ENCODE measurements around the gene ADK. TPM values are rescaled to one million over a fixed set of nuclear protein-coding genes. Genes with fewer than 3 reads are reported as not detected.

Gene ADK
- total RNA-seq, 2 donors from 2014 or later = 14.4 to 24.3 TPM

DNA sequence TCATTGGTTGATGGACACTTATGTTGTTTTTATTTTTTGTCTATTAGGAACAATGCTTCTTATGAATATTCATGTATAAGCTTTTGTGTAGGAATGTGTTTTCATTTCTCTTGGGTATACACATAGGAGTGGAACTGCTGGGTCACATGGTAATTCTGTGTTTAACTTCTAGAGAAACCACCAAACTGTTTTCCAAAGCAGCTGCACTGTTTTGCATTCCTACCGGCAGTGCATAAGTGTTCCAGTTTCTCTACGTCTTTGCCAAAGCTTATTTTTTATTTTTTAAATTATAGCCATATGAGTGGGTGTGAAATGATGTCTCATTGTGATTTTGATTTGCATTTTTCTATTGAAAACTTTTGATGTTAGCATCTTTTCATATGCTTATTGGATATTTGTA, 51.3 kb downstream of the ADK start:
- Histone ChIP-seq H3K27me3 (replicated peaks; ENCODE audit: insufficient read depth) (no peaks in the 10 kb centered on the region), H3K36me3 (no peaks in the 10 kb centered on the region), H3K4me3 (no peak overlapping the region), H3K4me1 (ENCODE audit: control insufficient read depth in 1 of 2, low read depth in 2 of 2) (no peaks in the 10 kb centered on the region), H3K27ac (no peak overlapping the region), H3K9me3 (no peaks in the 10 kb centered on the region)
- DNase-seq (ENCODE audit: low spot score) (no peak), ATAC-seq (ENCODE audit: insufficient number of reproducible peaks, low FRiP score, low read depth) (no peak)
- TF ChIP-seq, protein P1, sequence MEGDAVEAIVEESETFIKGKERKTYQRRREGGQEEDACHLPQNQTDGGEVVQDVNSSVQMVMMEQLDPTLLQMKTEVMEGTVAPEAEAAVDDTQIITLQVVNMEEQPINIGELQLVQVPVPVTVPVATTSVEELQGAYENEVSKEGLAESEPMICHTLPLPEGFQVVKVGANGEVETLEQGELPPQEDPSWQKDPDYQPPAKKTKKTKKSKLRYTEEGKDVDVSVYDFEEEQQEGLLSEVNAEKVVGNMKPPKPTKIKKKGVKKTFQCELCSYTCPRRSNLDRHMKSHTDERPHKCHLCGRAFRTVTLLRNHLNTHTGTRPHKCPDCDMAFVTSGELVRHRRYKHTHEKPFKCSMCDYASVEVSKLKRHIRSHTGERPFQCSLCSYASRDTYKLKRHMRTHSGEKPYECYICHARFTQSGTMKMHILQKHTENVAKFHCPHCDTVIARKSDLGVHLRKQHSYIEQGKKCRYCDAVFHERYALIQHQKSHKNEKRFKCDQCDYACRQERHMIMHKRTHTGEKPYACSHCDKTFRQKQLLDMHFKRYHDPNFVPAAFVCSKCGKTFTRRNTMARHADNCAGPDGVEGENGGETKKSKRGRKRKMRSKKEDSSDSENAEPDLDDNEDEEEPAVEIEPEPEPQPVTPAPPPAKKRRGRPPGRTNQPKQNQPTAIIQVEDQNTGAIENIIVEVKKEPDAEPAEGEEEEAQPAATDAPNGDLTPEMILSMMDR (IDR thresholded peaks at IDR 0.05) = no peak

DNA sequence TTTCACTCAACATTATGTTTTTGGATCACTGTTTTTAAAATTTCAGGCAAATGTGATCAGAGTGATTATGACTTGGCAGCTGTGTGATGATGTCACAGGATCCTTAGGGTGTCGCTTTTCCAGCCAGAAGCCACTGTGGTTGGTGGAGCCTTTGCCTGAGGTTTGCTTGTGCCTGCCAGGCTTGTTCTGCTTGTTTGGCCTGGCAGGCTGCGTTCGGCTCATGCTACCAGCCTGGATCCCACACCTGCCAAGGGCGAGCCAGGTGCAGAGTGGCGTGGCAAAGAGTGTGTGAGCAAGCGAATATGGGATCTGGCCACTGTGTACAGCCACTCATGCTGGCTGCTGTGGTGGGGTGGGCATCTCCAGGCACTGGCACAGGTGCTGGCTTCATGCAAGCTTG, 55.7 kb downstream of the ADK start:
- Histone ChIP-seq H3K27me3 (replicated peaks; ENCODE audit: insufficient read depth) (no peaks in the 10 kb centered on the region), H3K36me3 (no peaks in the 10 kb centered on the region), H3K27ac (no peak overlapping the region), H3K4me1 (ENCODE audit: control insufficient read depth in 1 of 2, low read depth in 2 of 2) (no peaks in the 10 kb centered on the region), H3K4me3 (no peak overlapping the region), H3K9me3 (no peaks in the 10 kb centered on the region)
- ATAC-seq (ENCODE audit: insufficient number of reproducible peaks, low FRiP score, low read depth) = no peak
- DNase-seq (ENCODE audit: low spot score) = no peak
- TF ChIP-seq, protein P1 (IDR thresholded peaks at IDR 0.05) = no peak

DNA sequence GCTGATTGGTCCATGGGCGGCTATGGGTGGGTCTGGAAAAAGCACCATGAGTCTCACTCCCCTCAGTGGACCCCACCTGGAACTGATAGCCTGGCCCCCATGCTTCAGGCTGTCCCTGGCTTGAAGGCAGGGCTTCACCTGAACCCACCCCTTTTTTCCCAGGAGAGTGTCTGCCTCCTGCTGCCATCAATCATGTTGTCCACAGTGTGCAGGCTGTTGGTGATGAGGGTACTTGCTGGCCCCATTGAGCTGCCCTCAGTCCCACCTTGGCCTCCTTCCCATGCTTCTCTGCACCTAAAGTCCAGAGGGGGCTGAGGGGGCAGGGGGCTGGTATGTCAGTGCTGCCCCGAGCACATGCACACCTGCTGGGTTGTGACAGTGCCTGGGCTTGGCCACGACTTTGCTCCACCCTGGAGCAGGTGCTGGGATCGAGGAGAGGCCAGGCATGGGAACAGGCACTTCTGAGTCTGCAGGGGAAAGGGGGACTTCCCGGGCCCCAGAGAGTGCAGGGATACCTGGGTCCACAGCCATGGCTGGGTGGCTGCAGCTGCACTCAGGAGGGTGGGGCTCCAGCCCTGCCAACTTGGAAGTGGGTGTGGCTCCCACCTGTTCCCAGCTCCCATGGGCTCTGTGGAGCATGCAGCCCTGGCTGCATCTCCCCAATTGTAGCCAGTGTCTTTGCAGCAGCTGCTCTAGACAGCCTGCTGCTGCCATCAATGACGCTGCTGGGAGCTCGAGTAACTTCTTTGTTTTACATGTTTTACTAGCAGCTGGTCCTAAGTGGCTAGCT, 56.9 kb downstream of the ADK start:
- TF ChIP-seq, protein P1 (IDR thresholded peaks at IDR 0.05) = no peak

DNA sequence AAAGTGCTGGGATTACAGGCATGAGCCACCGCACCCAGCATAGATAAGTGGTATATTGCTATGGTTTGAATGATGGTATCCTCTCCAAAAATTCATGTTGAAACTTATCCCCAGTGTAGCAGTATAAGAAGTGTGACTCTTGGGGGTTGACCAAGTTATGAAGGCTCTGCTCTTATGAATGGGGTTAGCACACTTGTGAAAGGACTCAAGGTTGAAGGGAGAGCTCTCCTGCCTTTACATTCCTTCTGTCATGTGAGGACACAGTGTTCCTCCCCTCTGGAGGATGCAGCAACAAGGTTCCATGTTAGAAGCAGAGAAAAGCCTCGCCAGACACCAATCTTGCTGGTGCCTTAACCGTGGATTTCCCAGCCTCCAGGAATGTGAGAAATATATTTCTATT, 58.0 kb downstream of the ADK start:
- Histone ChIP-seq H3K4me1 (ENCODE audit: control insufficient read depth in 1 of 2, low read depth in 2 of 2) (no peaks in the 10 kb centered on the region), H3K27me3 (replicated peaks; ENCODE audit: insufficient read depth) (no peaks in the 10 kb centered on the region), H3K36me3 (no peaks in the 10 kb centered on the region), H3K4me3 (no peak overlapping the region), H3K27ac (no peak overlapping the region), H3K9me3 (no peaks in the 10 kb centered on the region)
- DNase-seq (ENCODE audit: low spot score) (no peak), ATAC-seq (ENCODE audit: insufficient number of reproducible peaks, low FRiP score, low read depth) (no peak)
- TF ChIP-seq, protein P1 (IDR thresholded peaks at IDR 0.05) = no peak

More for the DNA sequence above, 56.9 kb downstream of the ADK start:
- ATAC-seq (ENCODE audit: insufficient number of reproducible peaks, low FRiP score, low read depth) (no peak), DNase-seq (ENCODE audit: low spot score) (no peak)
- Histone ChIP-seq H3K4me3 (no peak overlapping the region), H3K27ac (no peak overlapping the region), H3K9me3 (no peaks in the 10 kb centered on the region), H3K4me1 (ENCODE audit: control insufficient read depth in 1 of 2, low read depth in 2 of 2) (no peaks in the 10 kb centered on the region), H3K27me3 (replicated peaks; ENCODE audit: insufficient read depth) (no peaks in the 10 kb centered on the region), H3K36me3 (no peaks in the 10 kb centered on the region)

DNA sequence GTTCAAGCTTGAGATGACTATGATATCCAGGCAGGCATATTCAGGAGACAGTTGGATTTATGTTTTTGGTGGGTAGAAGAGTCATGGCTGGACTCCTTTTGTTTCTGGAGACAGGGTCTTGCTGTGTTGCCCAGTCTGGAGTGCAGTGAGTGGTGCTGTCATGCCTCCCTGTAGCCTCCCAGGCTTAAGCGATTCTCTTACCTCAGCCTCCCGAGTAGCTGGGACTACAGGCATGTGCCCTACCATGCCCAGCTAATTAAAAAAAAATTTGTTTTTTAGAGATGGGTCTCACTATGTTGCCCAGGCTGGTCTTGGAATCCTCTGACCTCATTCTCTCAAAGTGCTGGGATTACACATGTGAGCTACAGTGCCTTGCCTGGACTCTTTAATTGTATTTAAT, 62.0 kb downstream of the ADK start:
- Histone ChIP-seq H3K27me3 (replicated peaks; ENCODE audit: insufficient read depth) (no peaks in the 10 kb centered on the region), H3K9me3 (no peaks in the 10 kb centered on the region), H3K4me1 (ENCODE audit: control insufficient read depth in 1 of 2, low read depth in 2 of 2) (no peaks in the 10 kb centered on the region), H3K4me3 (no peak overlapping the region), H3K36me3 (no peaks in the 10 kb centered on the region), H3K27ac (no peak overlapping the region)
- DNase-seq (ENCODE audit: low spot score) (no peak), ATAC-seq (ENCODE audit: insufficient number of reproducible peaks, low FRiP score, low read depth) (no peak)
- TF ChIP-seq, protein P1 (IDR thresholded peaks at IDR 0.05) = no peak

All from thoracic aorta (tissue), 2 donors.